HG02763 (cell line): Measurements from ENCODE around the gene SCYGR1.
"Not testable (repeated sequence)": the region's sequence is repeated elsewhere in the genome, so short reads cannot be mapped to it uniquely, and the experiment has no call there.

Experiments used
- ATAC-seq: cut with Tn5 transposase; IDR thresholded peaks from one replicate; pipeline ENCODE4 v1.9.1; 2021; ENCODE audit warnings: mild to moderate bottlenecking, moderate library complexity; ENCODE audit not compliant: unreplicated experiment

SCYGR1 gene

DNA sequence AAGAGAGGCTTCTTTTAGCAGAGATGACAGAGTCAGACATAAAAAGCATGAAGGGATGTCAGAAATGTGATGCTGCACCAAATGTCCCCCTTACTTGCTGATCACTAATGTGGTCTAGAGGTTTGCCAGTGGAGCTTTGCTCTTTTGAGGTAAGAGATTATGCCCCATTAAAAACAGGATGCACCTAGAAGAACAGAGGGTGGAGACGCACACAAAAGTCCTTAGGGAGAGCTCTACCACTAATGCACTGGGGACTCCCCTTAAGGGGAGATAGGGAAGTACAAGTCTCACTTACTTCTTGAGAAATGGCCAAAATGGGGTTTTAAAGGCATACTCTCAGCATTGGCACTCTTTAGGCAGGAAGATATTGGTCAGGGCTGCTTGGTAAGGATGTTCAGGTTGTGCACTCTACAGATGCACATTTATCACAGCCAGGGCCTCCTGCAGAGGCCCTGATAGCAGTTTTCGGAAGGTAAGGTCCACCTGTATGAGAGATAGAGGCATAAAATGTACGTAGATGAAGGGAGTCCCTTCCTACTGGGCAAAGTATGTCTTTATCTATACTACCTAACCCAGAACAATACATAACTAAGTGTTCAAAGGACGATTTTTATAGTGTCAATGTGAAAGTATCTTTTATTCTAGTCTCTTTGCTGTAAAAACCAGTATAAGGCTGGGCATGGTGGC, 17.0 kb upstream of the SCYGR1 start:
- no peak for ATAC-seq

DNA sequence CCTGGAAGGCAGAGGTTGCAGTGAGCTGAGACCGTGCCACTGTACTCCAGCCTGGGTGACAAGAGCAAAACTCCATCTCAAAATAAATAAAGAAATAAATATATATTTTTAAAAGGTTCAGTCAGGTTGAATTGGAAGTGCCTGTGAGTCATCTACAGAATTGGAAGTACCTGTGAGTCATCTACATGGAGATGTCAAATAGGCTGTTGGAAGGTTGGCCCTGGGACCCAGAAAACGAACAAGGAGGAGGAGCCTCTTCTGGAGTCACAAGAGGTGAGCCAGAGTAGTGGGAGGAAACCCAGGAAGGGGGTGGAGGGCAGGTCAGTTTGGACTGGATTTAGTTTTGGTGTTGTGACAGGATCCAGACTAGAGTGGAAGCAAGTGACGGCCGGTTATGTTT, 15.2 kb upstream of the SCYGR1 start:
- no peak for ATAC-seq

DNA sequence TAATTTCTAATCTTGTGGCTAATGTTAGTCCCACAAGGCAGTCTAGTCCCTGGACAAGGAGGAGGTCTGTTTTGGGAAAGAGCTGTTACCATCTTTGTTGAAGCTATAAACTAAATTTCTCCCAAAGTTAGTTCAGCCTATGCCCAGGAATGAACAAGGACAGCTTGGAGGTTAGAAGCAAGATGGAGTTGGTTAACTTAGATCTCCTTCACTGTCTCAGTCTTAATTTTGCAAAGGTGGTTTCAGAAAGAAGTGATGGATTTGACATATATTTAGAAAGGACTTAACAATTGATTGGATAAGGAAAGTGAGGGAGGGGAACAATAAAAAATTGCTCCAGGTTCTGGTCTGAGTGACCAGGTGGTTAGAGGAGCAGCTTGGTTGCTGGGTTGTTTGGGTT, 14.6 kb upstream of the SCYGR1 start:
- ATAC-seq = no peak

DNA sequence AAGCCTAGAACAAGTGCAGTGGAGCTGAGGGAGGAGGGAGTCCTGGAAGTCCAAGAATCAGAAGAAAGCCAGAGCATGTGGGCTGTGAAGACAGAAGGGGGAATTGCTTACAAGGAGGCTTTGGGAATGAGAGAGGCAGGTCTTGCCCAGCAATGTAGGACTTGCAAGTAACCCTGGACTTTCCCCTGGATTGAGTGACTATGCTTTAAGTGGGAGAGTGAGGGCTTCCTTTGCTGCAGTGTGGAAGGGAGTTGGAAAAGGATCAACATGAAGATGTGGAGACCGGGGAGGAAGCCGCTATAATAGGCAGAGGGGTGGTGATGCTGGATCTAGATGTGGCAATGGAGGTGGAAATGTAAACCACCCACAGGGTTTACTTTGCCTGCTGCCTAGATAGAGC, 13.8 kb upstream of the SCYGR1 start:
- ATAC-seq = no peak

DNA sequence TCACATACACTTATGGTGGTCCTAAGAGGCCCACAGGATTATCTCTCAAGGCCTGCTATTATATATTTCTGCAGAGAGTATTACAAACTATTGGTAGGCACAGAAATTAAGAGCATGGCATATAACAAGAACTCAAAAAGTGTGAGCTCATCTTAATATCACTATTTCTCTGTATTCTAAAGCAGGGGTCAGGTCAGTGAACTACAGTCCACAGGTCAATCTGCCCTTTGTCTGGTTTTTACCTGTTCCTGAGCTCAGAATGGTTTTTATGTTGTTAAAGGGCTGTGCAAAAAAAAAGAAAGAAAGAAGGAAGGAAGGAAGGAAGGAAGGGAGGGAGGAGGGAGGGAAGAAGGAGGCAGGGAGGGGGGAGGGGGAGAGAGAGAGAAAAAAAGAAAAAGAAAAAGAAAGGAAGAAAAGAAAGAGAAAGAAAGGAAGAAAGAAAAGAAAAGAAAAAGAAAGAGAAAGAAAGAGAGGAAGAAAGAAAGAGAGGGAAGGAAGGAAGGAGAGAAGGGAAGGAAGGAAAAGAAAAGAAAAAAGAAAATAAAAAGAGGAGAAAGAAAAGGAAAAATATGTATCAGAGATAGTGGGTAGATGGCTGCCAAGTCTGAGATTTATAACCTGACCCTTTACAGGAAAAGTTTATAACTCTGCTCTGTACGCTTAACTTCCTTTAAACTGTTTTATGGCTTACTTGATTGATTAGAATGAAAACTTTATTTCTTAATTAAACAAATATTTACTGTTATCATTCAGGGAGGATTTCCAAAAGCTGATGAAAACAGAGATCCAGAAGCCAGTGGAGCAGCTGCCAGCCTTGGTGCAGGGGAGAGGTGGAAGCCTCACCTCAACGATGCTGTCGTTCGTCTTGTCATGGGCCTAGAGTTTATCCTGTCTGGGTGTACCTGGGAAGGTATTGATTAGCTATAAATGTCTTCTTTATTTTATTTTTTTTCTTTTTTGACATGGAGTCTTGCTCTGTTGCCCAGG, 11.2 kb upstream of the SCYGR1 start:
- ATAC-seq = no peak

DNA sequence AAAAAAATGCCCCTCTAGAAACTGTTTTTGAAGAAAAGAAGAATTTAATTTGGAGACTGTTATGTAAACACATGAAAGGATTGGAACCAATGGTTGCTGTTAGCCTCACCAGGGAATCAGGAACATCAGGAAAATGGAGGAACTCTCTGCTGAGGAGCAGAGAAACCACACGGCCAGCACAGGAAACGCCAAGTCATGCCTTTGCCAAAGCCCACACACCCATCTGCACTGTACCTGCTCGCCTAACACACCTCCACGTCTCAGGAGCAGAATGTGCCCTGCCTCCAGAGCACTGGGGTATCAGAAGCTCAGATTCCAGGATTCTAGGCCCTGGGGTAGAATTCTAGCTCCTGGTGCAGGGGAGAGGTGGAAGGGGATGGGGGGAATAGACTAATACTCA, 9.8 kb upstream of the SCYGR1 start:
- no peak for ATAC-seq

DNA sequence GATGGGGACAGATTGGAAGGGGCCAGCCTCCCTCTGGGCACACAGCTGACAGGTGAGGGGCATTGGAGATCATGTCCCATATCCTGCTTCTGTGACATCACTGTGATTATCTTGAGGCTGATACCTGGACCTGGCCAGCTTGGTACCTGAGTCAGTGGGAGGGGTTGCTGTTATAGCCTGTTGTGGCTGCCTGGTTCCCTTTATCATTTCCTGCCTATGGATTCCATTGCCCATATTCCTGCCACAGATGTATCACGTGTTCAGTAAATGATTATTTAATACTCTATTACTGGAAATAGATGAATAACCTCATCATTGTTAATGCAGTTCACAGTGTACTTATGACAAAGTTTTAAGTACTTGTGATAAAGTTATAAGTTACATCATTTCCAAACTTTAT, 7.8 kb upstream of the SCYGR1 start:
- no peak for ATAC-seq

DNA sequence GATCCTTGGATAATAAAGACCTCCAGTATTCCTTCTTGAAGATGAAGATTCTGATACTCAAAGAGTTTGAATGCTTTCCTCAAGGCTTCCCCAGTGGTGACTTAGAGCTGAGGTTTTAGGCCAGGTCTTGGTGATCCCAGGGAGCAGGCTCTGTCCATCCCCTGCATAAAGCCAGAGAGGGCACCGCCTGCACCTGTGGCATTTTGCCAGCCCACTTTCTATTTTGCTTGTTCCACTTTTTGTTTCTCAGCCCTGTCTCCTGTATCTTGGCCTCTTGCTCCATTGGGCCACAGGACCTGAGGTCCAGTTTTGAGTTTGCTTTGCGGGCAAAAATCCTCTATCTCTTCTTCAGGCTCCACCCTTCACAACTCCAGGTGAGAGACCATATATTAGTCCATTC, 6.7 kb upstream of the SCYGR1 start:
- no peak for ATAC-seq

DNA sequence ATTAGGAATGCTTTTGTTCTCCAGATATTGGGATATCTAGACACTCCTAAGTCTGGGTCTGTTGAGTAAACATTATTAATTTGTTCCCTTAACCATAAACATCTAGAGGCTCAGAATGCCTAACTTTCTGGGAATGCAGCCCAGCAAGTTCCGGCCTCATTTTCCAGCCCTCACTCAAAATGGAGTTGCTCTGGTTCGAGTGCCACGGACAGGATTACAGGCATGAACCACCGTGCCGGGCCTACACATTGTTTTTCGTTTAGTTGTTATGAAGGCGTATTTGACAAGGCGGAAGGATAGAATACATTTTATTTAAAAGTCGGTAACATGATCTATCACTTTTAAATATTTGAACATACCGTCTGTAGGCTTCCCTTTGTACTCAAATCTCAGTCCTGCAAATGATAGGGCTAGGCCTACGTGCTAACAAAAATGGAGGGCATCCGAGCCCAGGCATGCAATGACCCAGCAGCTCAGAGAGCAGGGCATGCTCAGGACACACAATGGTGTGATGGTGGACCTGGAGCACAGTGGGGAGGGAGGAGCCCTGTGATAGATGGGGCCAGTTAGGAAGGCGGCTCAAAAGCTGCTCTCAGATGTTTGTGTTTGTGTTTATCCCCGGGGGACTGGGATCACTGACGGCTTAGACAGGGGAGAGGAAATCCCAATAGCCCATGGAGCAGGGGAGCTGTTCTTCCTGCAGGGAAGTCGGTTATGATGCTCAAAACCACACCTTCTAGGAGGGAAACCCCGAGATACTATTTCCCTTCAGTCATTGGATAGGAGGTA, 2.9 kb upstream of the SCYGR1 start:
- no peak for ATAC-seq

DNA sequence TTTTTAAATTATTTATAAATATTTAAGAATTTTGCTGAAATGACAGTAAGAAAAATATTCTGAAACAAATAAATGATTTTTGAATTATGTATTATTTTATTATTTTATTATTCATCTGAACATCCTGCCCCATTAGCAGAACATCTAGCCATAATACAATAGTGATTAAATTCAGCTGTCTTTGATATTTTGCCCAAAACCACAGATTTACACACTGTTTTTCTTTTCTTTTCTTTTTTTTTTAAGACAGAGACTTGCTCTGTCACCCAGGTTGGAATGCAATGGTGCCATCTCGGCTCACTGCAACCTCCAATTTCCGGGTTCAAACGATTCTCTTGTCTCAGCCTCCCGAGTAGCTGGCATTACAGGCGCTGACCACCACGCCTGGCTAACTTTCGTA, 1.9 kb upstream of the SCYGR1 start:
- no peak for ATAC-seq

DNA sequence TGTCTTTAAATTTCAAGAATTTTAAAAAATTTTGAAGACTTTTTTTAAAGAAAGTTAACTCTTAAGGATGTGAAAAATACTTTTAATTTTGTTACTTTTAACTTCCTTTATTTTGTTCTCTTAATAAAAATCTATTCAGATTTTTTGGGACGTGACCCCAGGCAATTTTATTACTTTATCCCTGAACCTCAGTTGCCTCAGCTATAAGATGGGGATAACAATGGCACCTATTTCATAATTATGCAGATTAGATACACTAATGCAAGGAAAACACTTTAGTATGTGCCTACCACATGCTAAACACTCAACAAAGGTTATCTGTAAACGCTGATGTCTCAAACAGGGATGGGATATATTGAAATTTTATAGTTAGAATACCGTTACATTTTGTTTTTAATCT, 1.5 kb upstream of the SCYGR1 start:
- ATAC-seq = no peak

DNA sequence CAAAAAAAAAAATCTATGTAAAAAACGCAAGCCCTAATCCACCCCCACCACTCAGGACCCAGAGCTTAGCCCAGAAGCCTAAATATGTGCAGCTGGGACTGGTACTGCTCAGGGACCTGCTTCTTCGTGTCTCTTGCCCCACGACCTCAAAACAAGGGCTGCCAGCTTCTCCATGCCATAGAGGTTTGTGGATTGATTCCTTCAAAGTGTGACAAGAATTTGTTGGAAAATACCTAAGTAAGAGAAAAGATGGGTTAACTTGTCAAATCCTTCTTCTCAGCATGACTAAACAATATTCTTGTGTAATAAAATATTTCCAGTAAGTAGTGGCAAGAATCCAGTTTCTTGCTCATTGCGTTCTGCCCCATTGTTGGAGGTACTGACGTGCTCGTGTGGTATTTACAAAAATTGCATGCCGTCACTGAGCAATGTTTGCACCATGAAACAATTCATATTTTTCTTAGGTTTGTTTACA, 825 bp upstream of the SCYGR1 start:
- no peak for ATAC-seq

DNA sequence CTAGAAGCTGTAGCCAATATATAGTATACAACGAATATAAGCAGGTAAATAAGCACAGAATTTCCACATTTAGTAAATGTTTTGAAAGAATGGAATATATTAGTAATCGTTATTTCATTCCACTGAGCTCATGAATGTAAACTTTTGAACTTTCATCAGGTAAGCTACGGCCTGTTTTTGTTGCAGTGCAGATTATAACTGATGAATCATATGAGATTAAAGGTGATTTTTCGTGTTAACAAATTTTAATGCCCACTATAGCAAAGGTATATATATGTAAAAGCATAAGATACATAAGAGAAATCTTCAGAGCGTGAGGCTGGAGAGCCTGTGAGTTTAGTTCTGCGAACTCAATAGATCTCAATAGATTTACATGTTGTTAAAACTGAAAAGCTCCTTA, 1.1 kb downstream of the SCYGR1 start:
- no peak for ATAC-seq

DNA sequence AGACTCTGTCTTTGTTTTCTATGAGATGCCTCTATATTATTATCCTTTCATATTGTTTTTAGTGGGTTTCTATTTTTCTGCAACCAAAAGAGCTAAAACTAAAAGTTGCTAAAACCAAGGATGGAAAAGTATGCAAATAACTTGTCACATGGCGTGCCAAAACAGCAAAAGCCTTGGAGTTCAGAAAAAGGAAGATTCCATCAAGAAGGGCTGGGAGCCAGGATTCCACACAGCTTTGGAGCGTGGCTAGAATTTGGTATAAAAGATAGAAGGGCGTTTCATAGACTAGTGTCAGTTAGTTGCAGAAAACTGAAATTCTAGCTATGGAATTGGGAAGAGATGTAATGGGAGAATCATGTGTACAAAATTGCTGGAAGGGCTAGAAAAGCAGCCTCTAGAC, 4.1 kb downstream of the SCYGR1 start:
- no peak for ATAC-seq

DNA sequence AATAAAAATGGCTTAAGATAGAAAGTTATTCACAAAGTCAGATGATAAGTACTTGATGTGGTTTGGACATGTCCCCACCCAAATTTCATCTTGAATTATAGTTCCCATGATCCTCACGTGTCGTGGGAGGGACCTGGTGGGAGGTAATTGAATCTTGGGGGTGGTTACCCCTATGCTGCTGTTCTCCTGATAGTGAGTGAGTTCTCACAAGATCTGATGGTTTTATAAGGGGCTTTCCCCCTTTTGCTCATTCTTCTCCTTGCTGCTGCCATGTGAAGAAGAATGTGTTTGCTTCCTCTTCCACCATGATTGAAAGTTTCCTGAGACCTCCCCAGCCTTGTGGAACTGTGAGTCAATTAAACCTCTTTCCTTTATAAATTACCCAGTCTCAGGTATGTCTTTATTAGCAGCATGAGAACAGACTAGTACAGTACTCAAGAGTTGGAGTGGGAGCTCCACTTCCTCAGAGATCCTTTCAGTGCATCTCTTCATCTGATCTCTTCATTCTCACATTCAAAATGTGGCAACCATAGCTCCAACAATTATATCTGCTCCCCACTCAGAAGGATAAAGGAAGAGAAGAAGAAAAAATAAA, 5.4 kb downstream of the SCYGR1 start:
- not testable (repeated sequence) for ATAC-seq

DNA sequence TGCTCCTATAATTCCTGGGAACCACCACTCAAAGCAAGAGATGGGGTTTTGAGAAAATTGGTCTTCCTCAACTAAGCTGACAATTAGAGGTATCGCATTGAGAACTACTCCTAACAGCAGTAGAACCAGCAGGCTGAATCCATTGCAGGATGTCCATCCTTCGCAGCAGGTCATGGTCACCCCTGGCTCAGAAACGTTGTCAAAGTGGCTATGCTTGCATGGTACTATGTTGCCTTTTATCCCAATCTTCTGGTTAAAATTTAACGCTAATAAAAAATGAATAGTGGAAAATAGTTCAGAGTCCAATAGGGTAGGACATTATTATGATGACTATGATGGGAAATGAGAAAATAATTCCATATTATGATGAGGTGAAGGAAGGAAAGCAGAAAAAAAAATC, 8.7 kb downstream of the SCYGR1 start, which contains the start of gene TM4SF20:
Gene TM4SF20 (minus strand): TSS at position 212 of the 400 bp plus-strand sequence. CDS start 38 bp downstream, at position 174.
- no peak for ATAC-seq

DNA sequence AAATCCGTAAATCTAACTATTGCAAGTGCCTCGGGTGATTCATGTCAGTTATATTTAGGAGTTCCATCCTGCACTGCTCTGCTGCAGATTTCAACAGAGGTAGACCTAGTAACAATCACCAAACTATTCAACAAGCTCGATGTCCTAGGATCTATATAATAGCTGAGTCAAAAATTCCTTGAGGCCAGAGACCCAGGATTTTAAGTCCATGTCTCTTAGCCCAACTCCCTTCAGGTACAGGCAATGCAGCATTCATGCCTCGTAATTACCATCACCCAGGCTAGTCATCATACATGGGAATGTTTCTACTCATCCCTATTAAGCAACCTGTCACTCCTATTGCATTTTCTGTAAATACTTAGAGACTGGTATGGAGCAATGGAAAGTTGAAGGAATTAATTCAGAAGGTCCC, 9.4 kb downstream of the SCYGR1 start:
- no peak for ATAC-seq

DNA sequence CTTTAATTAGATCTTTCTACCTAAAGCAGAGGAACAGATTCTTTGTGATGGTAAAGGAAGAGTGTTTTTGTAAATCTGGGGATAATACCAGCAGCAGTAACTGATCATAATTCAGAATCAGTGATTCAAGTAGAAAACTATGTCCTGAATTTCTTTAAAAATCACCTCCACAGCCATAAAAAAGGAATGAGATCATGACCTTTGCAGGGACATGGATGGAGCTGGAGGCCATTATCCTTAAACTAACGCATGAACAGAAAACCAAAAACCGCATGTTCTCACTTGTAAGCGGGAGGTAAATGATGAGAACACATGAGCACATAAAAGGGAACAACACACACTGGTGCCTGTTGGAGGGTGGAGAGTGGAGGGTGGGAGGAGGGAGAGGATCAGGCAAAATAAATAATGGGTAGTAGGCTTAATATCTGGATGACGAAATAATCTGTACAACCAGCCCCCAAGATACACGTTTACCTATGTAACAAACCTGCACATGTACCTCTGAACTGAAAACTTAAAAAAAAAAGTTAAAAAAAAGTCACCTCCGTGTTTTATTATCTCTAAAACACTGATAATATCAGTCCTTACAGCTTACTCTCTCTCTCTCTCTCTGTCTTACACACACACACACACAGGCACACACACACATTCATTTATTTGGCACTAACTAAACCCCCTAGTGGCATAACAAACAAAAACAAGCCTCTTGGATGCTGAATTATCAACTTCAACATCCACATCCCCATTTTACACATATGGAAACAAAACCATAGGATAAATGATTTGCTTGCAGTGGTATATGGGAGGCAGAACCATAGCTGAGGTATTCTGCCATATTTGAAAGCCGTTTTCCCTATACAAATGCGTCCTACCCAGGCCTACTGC, 10.0 kb downstream of the SCYGR1 start:
- no peak for ATAC-seq

DNA sequence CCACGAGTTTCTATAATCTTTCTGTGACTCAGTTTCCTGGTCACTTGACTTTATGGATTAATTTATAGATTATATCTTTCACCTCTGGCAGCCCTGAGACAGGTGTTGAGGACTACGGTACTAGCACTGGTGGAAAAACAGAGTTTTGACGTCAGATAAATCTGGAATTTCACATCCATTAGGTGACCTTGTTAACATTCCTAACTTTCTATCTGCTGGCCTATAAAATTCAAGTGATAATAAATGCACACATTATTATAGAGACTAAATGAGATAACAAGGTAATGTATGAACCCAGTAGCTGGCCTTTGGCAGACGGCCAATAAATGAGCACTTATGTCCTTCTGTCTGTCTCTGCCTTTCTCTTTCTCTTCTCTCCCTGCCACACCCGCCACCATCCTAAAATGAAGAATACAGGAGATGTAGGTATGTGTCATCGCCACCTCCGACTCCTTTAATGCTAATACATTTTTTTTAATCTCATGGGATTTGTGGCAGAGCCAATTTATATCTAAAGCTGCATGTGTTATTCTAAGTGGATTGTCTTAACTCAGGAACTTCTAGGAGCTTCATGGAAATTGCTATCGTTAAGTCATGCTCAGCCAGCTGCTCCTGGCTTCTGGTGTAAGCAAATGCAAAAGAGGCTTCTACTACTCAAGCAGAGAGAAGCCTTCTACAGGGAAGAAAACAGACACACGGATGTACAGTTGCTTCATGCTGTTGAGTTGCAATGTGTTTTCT, 10.9 kb downstream of the SCYGR1 start:
- ATAC-seq = no peak
